ENCODE measurements around the gene HDGFL3. TPM values are rescaled to one million over a fixed set of nuclear protein-coding genes. Genes with fewer than 3 reads are reported as not detected.

The HDGFL3 gene
- total RNA-seq = 27.5 and 42.4 TPM in 2 replicates

- peak within 1 kb of the TSS; percentile 56 for H3K27ac ChIP-seq (ENCODE audit: low read depth, low read length)
- DNase-seq (ENCODE audit: insufficient read length, low spot score, missing footprints) = peak; percentile 89
- peaks cover 31% of the 10 kb centered on the region for H3K79me2 ChIP-seq (ENCODE audit: insufficient read depth, low read length)
- TF ChIP-seq CTCF (IDR thresholded peaks at IDR 0.05; ENCODE audit: extremely low read depth, low read depth, low read length) = no peak
- H3K4me2 ChIP-seq (ENCODE audit: insufficient read depth, low read length) = peak within 1 kb of the TSS; percentile 87
- H2AFZ ChIP-seq (ENCODE audit: low read length) = peak within 1 kb of the TSS; percentile 87
- H3K27me3 ChIP-seq (ENCODE audit: insufficient read depth, low read length) = no peaks in the 10 kb centered on the region
- peaks cover 3% of the 10 kb centered on the region for H4K20me1 ChIP-seq (ENCODE audit: insufficient read depth, low read length)
- H3K4me1 ChIP-seq (ENCODE audit: insufficient read depth, low read length) = peaks cover 23% of the 10 kb centered on the region
- H3K4me3 ChIP-seq (ENCODE audit: insufficient read depth, low read length) = peak within 1 kb of the TSS; percentile 84
- no peaks in the 10 kb centered on the region for H3K36me3 ChIP-seq (ENCODE audit: insufficient read depth, low read length)
- H3K9me3 ChIP-seq (ENCODE audit: low read depth, low read length) = no peaks in the 10 kb centered on the region
Measured at GRCh38 chr15:83207660-83208366, at the start of gene HDGFL3. Gene HDGFL3 (minus strand): TSS chr15:83207823. CDS start chr15:83207414, 409 bp downstream.

- no peaks in the 10 kb centered on the region for H3K36me3 ChIP-seq (ENCODE audit: insufficient read depth, low read length)
- H2AFZ ChIP-seq (ENCODE audit: low read length) = no peak overlapping the region
- no peak overlapping the region for H3K4me3 ChIP-seq (ENCODE audit: insufficient read depth, low read length)
- DNase-seq (ENCODE audit: insufficient read length, low spot score, missing footprints) = no peak
- H4K20me1 ChIP-seq (ENCODE audit: insufficient read depth, low read length) = no peaks in the 10 kb centered on the region
- peaks cover 3% of the 10 kb centered on the region for H3K4me1 ChIP-seq (ENCODE audit: insufficient read depth, low read length)
- H3K79me2 ChIP-seq (ENCODE audit: insufficient read depth, low read length) = no peaks in the 10 kb centered on the region
- peaks cover 16% of the 10 kb centered on the region for H3K27me3 ChIP-seq (ENCODE audit: insufficient read depth, low read length)
- H3K27ac ChIP-seq (ENCODE audit: low read depth, low read length) = no peak overlapping the region
- H3K4me2 ChIP-seq (ENCODE audit: insufficient read depth, low read length) = no peak overlapping the region
- TF ChIP-seq CTCF (IDR thresholded peaks at IDR 0.05; ENCODE audit: extremely low read depth, low read depth, low read length) = no peak
- H3K9me3 ChIP-seq (ENCODE audit: low read depth, low read length) = no peaks in the 10 kb centered on the region
Measured at GRCh38 chr15:83250781-83251180, 43.2 kb upstream of the HDGFL3 start.

- TF ChIP-seq CTCF (IDR thresholded peaks at IDR 0.05; ENCODE audit: extremely low read depth, low read depth, low read length) = no peak
- no peak overlapping the region for H3K27ac ChIP-seq (ENCODE audit: low read depth, low read length)
- no peaks in the 10 kb centered on the region for H3K79me2 ChIP-seq (ENCODE audit: insufficient read depth, low read length)
- no peak overlapping the region for H2AFZ ChIP-seq (ENCODE audit: low read length)
- no peak for DNase-seq (ENCODE audit: insufficient read length, low spot score, missing footprints)
- no peaks in the 10 kb centered on the region for H3K9me3 ChIP-seq (ENCODE audit: low read depth, low read length)
- H3K36me3 ChIP-seq (ENCODE audit: insufficient read depth, low read length) = no peaks in the 10 kb centered on the region
- H3K4me3 ChIP-seq (ENCODE audit: insufficient read depth, low read length) = no peak overlapping the region
- no peak overlapping the region for H3K4me2 ChIP-seq (ENCODE audit: insufficient read depth, low read length)
- peaks cover 3% of the 10 kb centered on the region for H3K4me1 ChIP-seq (ENCODE audit: insufficient read depth, low read length)
- H3K27me3 ChIP-seq (ENCODE audit: insufficient read depth, low read length) = peaks cover 24% of the 10 kb centered on the region
- H4K20me1 ChIP-seq (ENCODE audit: insufficient read depth, low read length) = no peaks in the 10 kb centered on the region
Measured at GRCh38 chr15:83249030-83249343, 41.4 kb upstream of the HDGFL3 start.

- TF ChIP-seq CTCF (IDR thresholded peaks at IDR 0.05; ENCODE audit: extremely low read depth, low read depth, low read length) = peak; percentile 93
- no peaks in the 10 kb centered on the region for H4K20me1 ChIP-seq (ENCODE audit: insufficient read depth, low read length)
- peak; percentile 53 for DNase-seq (ENCODE audit: insufficient read length, low spot score, missing footprints)
- H3K4me1 ChIP-seq (ENCODE audit: insufficient read depth, low read length) = peaks cover 3% of the 10 kb centered on the region
- H2AFZ ChIP-seq (ENCODE audit: low read length) = no peak overlapping the region
- H3K9me3 ChIP-seq (ENCODE audit: low read depth, low read length) = no peaks in the 10 kb centered on the region
- H3K36me3 ChIP-seq (ENCODE audit: insufficient read depth, low read length) = no peaks in the 10 kb centered on the region
- no peaks in the 10 kb centered on the region for H3K79me2 ChIP-seq (ENCODE audit: insufficient read depth, low read length)
- no peak overlapping the region for H3K27ac ChIP-seq (ENCODE audit: low read depth, low read length)
- peaks cover 28% of the 10 kb centered on the region for H3K27me3 ChIP-seq (ENCODE audit: insufficient read depth, low read length)
- H3K4me2 ChIP-seq (ENCODE audit: insufficient read depth, low read length) = no peak overlapping the region
- no peak overlapping the region for H3K4me3 ChIP-seq (ENCODE audit: insufficient read depth, low read length)
Measured at GRCh38 chr15:83248151-83249029, 40.8 kb upstream of the HDGFL3 start.
